ENCODE results near the gene TTC13. TPM values are rescaled to one million over a fixed set of nuclear protein-coding genes. Genes with fewer than 3 reads are reported as not detected.

TTC13 gene
- total and polyA plus RNA-seq, 2 of the 13 experiments (the other 11 are each of a cell fraction or from before 2014, with no cell fraction given) = 5.8 to 15.9 TPM

DNA sequence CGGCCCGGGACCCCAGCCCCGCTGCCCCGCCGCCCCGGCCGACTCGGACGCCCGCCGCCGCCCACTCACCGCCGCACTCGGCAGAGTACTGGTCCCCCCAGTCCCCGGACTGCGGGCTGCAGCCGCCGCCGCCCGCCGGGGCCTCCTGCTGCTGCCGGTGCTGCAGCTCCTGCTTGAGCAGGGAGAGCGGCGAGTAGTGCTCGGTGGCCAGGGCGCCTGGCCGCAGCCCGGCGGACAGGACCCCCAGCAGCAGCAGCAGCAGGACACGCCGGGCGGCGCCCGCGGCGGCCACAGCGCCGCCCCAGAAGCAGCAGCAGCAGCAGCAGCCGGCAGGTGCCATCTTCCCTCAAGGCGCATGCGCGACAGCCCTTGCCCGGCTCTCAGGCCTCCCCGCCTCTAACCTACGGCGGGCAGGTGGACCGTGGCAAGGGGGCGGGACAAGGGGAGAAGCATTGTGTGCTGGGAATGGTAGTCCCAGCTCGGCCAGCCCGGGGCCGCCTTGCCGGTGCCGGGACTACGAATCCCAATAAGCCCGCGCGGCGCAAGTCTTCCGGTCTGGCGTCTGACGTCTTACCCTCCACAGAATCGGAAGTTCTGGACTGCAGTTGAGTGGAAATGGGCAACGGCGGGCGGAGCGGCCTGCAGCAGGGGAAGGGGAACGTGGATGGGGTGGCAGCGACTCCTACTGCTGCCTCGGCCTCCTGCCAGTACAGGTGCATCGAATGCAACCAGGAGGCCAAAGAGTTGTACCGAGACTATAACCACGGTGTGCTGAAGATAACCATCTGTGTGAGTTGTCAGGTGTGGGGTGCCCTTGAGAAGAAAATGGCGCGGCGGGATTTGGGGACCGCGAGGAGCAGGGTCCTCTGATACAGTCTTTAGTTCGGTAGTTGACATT, at the start of gene TTC13, which contains the start of gene ARV1 (continued):
- TF ChIP-seq ZEB1 (IDR thresholded peaks at IDR 0.05; ENCODE audit: insufficient replicate concordance, low read depth) = peak; percentile 75
- 0 out of 2 replicates have a peak, but pooled peaks have one; percentile 8 for TF ChIP-seq MAZ (IDR thresholded peaks at IDR 0.05; ENCODE audit: borderline replicate concordance, low read depth, low read length)
- TF ChIP-seq MAZ (CRISPR knock-in tag; IDR thresholded peaks at IDR 0.05; ENCODE audit: low read depth) = peak; percentile 56; the same call in 1 of the 2 replicates
- no peak for TF ChIP-seq FOXJ3 (CRISPR knock-in tag; IDR thresholded peaks at IDR 0.05; ENCODE audit: borderline replicate concordance)
- no peak for TF ChIP-seq ZNF720 (CRISPR knock-in tag; IDR thresholded peaks at IDR 0.05)
- TF ChIP-seq, protein P1, sequence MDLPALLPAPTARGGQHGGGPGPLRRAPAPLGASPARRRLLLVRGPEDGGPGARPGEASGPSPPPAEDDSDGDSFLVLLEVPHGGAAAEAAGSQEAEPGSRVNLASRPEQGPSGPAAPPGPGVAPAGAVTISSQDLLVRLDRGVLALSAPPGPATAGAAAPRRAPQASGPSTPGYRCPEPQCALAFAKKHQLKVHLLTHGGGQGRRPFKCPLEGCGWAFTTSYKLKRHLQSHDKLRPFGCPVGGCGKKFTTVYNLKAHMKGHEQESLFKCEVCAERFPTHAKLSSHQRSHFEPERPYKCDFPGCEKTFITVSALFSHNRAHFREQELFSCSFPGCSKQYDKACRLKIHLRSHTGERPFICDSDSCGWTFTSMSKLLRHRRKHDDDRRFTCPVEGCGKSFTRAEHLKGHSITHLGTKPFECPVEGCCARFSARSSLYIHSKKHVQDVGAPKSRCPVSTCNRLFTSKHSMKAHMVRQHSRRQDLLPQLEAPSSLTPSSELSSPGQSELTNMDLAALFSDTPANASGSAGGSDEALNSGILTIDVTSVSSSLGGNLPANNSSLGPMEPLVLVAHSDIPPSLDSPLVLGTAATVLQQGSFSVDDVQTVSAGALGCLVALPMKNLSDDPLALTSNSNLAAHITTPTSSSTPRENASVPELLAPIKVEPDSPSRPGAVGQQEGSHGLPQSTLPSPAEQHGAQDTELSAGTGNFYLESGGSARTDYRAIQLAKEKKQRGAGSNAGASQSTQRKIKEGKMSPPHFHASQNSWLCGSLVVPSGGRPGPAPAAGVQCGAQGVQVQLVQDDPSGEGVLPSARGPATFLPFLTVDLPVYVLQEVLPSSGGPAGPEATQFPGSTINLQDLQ (CRISPR knock-in tag; IDR thresholded peaks at IDR 0.05) = peak; percentile 81
- peak; percentile 87 for TF ChIP-seq SP5 (CRISPR knock-in tag; IDR thresholded peaks at IDR 0.05; ENCODE audit: borderline replicate concordance, low read depth)
- TF ChIP-seq, protein P2, sequence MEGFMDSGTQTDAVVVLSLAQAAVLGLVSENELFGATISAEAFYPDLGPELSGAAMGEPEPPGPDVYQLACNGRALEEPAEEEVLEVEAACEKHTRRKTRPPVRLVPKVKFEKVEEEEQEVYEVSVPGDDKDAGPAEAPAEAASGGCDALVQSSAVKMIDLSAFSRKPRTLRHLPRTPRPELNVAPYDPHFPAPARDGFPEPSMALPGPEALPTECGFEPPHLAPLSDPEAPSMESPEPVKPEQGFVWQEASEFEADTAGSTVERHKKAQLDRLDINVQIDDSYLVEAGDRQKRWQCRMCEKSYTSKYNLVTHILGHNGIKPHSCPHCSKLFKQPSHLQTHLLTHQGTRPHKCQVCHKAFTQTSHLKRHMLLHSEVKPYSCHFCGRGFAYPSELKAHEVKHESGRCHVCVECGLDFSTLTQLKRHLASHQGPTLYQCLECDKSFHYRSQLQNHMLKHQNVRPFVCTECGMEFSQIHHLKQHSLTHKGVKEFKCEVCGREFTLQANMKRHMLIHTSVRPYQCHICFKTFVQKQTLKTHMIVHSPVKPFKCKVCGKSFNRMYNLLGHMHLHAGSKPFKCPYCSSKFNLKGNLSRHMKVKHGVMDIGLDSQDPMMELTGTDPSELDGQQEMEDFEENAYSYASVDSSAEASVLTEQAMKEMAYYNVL (CRISPR knock-in tag; IDR thresholded peaks at IDR 0.05; ENCODE audit: borderline replicate concordance) = peak; percentile 79; the same call in 1 of the 2 replicates
- TF ChIP-seq MZF1 (CRISPR knock-in tag; IDR thresholded peaks at IDR 0.05; ENCODE audit: borderline replicate concordance) = no peak
- TF ChIP-seq, protein P3, sequence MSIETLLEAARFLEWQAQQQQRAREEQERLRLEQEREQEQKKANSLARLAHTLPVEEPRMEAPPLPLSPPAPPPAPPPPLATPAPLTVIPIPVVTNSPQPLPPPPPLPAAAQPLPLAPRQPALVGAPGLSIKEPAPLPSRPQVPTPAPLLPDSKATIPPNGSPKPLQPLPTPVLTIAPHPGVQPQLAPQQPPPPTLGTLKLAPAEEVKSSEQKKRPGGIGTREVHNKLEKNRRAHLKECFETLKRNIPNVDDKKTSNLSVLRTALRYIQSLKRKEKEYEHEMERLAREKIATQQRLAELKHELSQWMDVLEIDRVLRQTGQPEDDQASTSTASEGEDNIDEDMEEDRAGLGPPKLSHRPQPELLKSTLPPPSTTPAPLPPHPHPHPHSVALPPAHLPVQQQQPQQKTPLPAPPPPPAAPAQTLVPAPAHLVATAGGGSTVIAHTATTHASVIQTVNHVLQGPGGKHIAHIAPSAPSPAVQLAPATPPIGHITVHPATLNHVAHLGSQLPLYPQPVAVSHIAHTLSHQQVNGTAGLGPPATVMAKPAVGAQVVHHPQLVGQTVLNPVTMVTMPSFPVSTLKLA (IDR thresholded peaks at IDR 0.05) = peak; percentile 59
- peak; percentile 35; the same call in 1 of the 2 replicates for TF ChIP-seq NCOR1 (IDR thresholded peaks at IDR 0.05; ENCODE audit: borderline replicate concordance, low read length)
- TF ChIP-seq PPARG (CRISPR knock-in tag; conservative IDR thresholded peaks at IDR 0.05) = peak; percentile 46
- TF ChIP-seq, protein P4, sequence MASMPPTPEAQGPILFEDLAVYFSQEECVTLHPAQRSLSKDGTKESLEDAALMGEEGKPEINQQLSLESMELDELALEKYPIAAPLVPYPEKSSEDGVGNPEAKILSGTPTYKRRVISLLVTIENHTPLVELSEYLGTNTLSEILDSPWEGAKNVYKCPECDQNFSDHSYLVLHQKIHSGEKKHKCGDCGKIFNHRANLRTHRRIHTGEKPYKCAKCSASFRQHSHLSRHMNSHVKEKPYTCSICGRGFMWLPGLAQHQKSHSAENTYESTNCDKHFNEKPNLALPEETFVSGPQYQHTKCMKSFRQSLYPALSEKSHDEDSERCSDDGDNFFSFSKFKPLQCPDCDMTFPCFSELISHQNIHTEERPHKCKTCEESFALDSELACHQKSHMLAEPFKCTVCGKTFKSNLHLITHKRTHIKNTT (CRISPR knock-in tag; IDR thresholded peaks at IDR 0.05) = no peak
- TF ChIP-seq, protein P5, sequence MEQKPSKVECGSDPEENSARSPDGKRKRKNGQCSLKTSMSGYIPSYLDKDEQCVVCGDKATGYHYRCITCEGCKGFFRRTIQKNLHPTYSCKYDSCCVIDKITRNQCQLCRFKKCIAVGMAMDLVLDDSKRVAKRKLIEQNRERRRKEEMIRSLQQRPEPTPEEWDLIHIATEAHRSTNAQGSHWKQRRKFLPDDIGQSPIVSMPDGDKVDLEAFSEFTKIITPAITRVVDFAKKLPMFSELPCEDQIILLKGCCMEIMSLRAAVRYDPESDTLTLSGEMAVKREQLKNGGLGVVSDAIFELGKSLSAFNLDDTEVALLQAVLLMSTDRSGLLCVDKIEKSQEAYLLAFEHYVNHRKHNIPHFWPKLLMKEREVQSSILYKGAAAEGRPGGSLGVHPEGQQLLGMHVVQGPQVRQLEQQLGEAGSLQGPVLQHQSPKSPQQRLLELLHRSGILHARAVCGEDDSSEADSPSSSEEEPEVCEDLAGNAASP (CRISPR knock-in tag; IDR thresholded peaks at IDR 0.05; ENCODE audit: borderline replicate concordance) = peak; percentile 52
- TF ChIP-seq, protein P6, sequence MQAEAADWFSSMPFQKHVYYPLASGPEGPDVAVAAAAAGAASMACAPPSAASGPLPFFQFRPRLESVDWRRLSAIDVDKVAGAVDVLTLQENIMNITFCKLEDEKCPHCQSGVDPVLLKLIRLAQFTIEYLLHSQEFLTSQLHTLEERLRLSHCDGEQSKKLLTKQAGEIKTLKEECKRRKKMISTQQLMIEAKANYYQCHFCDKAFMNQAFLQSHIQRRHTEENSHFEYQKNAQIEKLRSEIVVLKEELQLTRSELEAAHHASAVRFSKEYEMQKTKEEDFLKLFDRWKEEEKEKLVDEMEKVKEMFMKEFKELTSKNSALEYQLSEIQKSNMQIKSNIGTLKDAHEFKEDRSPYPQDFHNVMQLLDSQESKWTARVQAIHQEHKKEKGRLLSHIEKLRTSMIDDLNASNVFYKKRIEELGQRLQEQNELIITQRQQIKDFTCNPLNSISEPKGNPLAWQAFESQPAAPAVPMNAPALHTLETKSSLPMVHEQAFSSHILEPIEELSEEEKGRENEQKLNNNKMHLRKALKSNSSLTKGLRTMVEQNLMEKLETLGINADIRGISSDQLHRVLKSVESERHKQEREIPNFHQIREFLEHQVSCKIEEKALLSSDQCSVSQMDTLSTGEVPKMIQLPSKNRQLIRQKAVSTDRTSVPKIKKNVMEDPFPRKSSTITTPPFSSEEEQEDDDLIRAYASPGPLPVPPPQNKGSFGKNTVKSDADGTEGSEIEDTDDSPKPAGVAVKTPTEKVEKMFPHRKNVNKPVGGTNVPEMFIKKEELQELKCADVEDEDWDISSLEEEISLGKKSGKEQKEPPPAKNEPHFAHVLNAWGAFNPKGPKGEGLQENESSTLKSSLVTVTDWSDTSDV (CRISPR knock-in tag; IDR thresholded peaks at IDR 0.05) = peak; percentile 81; the same call in 1 of the 2 replicates
